ENCODE results near the gene GPATCH3.
"Not testable (repeated sequence)": the region's sequence is repeated elsewhere in the genome, so short reads cannot be mapped to it uniquely, and the experiment has no call there.

GPATCH3 gene

GRCh38 chr1:26864610-26865480 lies 35.4 kb downstream of the GPATCH3 start:
- peak; percentile 98 for DNase-seq (ENCODE audit: low spot score)

- no peak for DNase-seq (ENCODE audit: low spot score)
Observed at GRCh38 chr1:26863685-26864077, 36.6 kb downstream of the GPATCH3 start.

GRCh38 chr1:26862781-26863684 lies 37.2 kb downstream of the GPATCH3 start, which contains the start of gene SFN:
Gene SFN, plus strand, starts transcription at chr1:26863149. Its CDS starts 64 bp downstream, at chr1:26863213.
- no peak for DNase-seq (ENCODE audit: low spot score)

- no peak for DNase-seq (ENCODE audit: low spot score)
Observed at GRCh38 chr1:26861889-26862378, 38.3 kb downstream of the GPATCH3 start.

GRCh38 chr1:26861286-26861701 lies 39.0 kb downstream of the GPATCH3 start:
- no peak for DNase-seq (ENCODE audit: low spot score)

GRCh38 chr1:26858891-26859640 lies 41.2 kb downstream of the GPATCH3 start:
- DNase-seq (ENCODE audit: low spot score), result no peak

- no peak for DNase-seq (ENCODE audit: low spot score)
Observed at GRCh38 chr1:26858160-26858559, 42.1 kb downstream of the GPATCH3 start.

GRCh38 chr1:26857473-26858060 lies 42.7 kb downstream of the GPATCH3 start:
- DNase-seq (ENCODE audit: low spot score), result no peak

GRCh38 chr1:26856604-26857469 lies 43.4 kb downstream of the GPATCH3 start:
- no peak for DNase-seq (ENCODE audit: low spot score)

GRCh38 chr1:26856181-26856580 lies 44.1 kb downstream of the GPATCH3 start:
- no peak for DNase-seq (ENCODE audit: low spot score)

GRCh38 chr1:26855636-26856035 lies 44.6 kb downstream of the GPATCH3 start:
- no peak for DNase-seq (ENCODE audit: low spot score)

GRCh38 chr1:26854906-26855305 lies 45.4 kb downstream of the GPATCH3 start:
- DNase-seq (ENCODE audit: low spot score), result no peak

GRCh38 chr1:26853600-26853999 lies 46.7 kb downstream of the GPATCH3 start:
- no peak for DNase-seq (ENCODE audit: low spot score)

GRCh38 chr1:26853156-26853555 lies 47.1 kb downstream of the GPATCH3 start:
- DNase-seq (ENCODE audit: low spot score), result no peak

- DNase-seq (ENCODE audit: low spot score), result no peak
Observed at GRCh38 chr1:26852701-26853100, 47.6 kb downstream of the GPATCH3 start.

- no peak for DNase-seq (ENCODE audit: low spot score)
Observed at GRCh38 chr1:26851106-26851684, 49.1 kb downstream of the GPATCH3 start.

GRCh38 chr1:26848941-26849774 lies 51.1 kb downstream of the GPATCH3 start:
- no peak for DNase-seq (ENCODE audit: low spot score)

GRCh38 chr1:26848499-26848898 lies 51.8 kb downstream of the GPATCH3 start:
- DNase-seq (ENCODE audit: low spot score), result no peak

- DNase-seq (ENCODE audit: low spot score), result not testable (repeated sequence)
Observed at GRCh38 chr1:26847826-26848225, 52.4 kb downstream of the GPATCH3 start.

Measured in left forelimb (tissue), 1 donor.